AG04450 (cell line): Measurements from ENCODE around the gene SLC25A27. TPM values are rescaled to one million over a fixed set of nuclear protein-coding genes. Genes with fewer than 3 reads are reported as not detected.

Experiments used
- CTCF ChIA-PET: fragments of 300-600, 350-600 bp; formaldehyde crosslinking; extraction: SDS; loops from one replicate; lab custom pipeline; 2022; ENCODE audit warnings: antibody characterized with exemption, inconsistent platforms; lab: Charles Lee
- POLR2A ChIA-PET: fragments of 350-600 bp; formaldehyde crosslinking; extraction: SDS; loops from one replicate; lab custom pipeline; 2021; ENCODE audit warnings: antibody characterized with exemption, inconsistent platforms; lab: Yijun Ruan, JAX
- DNase-seq: peaks from one replicate; pipeline ENCODE4 v3.0.0-alpha.2; 2011; ENCODE audit warnings: low read depth, low spot score
- H3K27ac ChIP-seq: one replicate; pipeline ENCODE4 v1.5.1; 2012; ENCODE audit warnings: low read depth, low read length, control low read depth
- H3K27me3 ChIP-seq: one replicate; pipeline ENCODE4 v1.6.0; 2012; ENCODE audit warnings: low read length; ENCODE audit not compliant: control insufficient read depth, insufficient read depth
- H3K4me3 ChIP-seq: 2 replicates; pipeline ENCODE4 v1.5.1; 2011; ENCODE audit warnings: mild to moderate bottlenecking, low read depth, low read length, control low read depth
- H3K9me3 ChIP-seq: 2 replicates; pipeline ENCODE4 v1.5.1; 2012; ENCODE audit warnings: low read length; ENCODE audit not compliant: control insufficient read depth, insufficient read depth
- polyA plus RNA-seq: library from polyadenylated mRNA; depleted of rRNA; stranded (reverse); fragments of >200 nt; gene quantifications from 2 replicates; pipeline ENCODE4 v1.2.3, GENCODE V29; 2011
- TF ChIP-seq, protein P1 (sequence below): IDR thresholded peaks from 2 replicates; pipeline ENCODE4 v1.5.1; 2011; ENCODE audit warnings: low read depth, low read length, control low read depth, inconsistent platforms

SLC25A27 gene
- polyA plus RNA-seq, 1 experiment, result 0.25 TPM

DNA sequence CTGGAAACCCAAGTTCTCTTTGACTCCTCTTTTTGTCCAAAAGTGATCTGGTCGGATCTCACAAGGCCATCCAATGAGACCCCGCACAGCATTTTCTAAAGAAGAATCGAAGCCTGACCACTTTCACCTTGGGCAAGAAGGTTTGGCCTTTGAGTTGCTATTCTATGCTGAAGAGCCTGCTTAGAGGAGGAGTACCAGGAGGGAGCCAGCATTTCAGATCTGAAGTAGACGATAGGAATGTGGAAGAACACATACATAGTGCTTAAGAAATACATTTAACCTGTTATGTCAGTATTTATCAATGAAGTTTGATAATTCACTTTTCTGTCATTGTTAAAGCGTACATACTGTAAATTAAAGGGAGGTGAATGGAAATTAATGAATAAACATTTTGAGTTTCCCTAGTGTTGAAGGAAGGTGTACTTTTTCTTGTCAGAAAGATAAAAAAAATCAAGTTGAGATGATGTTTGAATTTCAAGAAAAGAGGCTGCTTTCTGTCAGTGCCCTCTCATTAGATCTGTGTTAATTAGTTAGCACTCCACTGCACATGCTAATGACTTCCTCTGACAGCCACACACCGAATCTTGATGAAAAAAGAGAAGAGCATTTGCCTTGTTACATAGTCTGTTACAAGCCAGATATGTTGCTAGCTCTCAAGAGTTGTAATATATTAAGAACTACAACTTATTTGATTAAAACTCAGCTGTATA lies 24.0 kb downstream of the SLC25A27 start:
- ChIA-PET POLR2A (no interaction called here), CTCF (interaction anchor here (1.2 kb wide), 1 partner anchor 22 kb away, joined by 3 read pairs; no protein-coding TSS in a partner anchor)
- TF ChIP-seq, protein P1, sequence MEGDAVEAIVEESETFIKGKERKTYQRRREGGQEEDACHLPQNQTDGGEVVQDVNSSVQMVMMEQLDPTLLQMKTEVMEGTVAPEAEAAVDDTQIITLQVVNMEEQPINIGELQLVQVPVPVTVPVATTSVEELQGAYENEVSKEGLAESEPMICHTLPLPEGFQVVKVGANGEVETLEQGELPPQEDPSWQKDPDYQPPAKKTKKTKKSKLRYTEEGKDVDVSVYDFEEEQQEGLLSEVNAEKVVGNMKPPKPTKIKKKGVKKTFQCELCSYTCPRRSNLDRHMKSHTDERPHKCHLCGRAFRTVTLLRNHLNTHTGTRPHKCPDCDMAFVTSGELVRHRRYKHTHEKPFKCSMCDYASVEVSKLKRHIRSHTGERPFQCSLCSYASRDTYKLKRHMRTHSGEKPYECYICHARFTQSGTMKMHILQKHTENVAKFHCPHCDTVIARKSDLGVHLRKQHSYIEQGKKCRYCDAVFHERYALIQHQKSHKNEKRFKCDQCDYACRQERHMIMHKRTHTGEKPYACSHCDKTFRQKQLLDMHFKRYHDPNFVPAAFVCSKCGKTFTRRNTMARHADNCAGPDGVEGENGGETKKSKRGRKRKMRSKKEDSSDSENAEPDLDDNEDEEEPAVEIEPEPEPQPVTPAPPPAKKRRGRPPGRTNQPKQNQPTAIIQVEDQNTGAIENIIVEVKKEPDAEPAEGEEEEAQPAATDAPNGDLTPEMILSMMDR, result no peak
- Histone ChIP-seq H3K27ac (no peak overlapping the region), H3K9me3 (no peaks in the 10 kb centered on the region), H3K4me3 (no peak overlapping the region), H3K27me3 (no peaks in the 10 kb centered on the region)
- no peak for DNase-seq

DNA sequence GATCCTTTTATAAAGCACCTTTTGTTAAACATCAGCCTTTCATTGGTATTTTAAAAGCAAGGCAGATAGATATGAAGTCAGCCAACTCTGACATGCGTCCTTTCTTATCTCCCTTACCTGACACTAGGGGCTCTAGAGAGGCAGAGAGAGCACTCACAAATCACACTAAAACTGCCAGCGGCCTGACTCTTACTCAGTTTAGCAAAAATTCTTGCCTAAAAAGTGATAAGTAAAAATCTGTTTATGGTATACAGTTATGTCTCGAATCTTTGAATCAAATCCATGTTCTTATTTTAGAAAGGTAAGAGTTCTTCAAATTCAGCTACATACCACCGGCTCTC lies 24.5 kb downstream of the SLC25A27 start:
- TF ChIP-seq, protein P1, result peak; percentile 31
- no peak for DNase-seq
- Histone ChIP-seq H3K27me3 (no peaks in the 10 kb centered on the region), H3K4me3 (no peak overlapping the region), H3K27ac (no peak overlapping the region), H3K9me3 (no peaks in the 10 kb centered on the region)
- ChIA-PET CTCF (interaction anchor here (0.8 to 1.2 kb wide), 2 partner anchors 9 to 22 kb away, joined by 3 to 5 read pairs; no protein-coding TSS in a partner anchor), POLR2A (no interaction called here)

DNA sequence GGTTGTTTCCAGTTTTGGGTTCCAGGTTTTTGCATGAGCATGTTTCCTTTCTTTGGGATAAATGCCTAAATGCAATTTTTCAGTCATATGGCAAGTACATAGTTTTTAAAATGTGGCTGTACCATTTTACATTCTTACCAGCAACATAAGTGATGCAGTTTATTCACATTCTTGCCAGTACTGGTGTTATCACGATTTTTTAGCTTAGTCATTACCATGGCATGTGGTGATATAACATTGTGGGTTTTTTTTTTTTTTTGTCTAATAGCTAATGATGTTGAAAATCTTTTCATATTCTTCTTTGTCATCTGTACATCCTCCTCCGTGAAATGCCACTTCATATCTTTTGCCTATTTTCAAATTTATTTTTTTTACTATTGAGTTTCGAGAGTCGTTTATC lies 32.0 kb downstream of the SLC25A27 start:
- TF ChIP-seq, protein P1, result no peak
- ChIA-PET CTCF (interaction anchor here (0.6 to 0.7 kb wide), 2 partner anchors 287 to 464 kb away, joined by 3 to 4 read pairs; no protein-coding TSS in a partner anchor), POLR2A (no interaction called here)
- Histone ChIP-seq H3K27ac (no peak overlapping the region), H3K9me3 (peaks cover 18% of the 10 kb centered on the region), H3K27me3 (no peaks in the 10 kb centered on the region), H3K4me3 (no peak overlapping the region)
- no peak for DNase-seq

DNA sequence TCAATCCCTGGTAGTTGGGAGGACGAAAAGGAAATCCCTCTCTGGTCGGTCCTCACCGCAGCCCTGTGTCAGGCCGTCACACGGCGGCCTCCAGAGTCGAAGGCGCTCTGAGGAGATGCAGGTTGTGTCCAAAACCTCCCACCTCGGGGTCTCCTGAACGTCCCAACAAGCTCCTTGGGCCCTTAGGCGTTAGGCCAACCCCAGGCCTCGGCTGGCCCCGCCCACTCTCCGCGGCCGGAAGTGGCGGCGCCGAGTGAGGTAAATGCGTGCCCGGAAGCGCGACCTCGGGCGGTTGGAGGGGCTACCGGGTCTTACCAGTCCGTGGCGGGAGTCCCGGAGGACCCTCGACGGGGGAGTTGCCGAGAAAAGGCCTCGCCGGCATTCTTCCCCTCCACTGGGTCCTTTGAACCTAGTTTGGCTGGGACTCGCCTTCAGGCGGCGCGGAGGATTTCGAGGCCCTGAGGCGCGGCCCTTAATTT lies 34.9 kb downstream of the SLC25A27 start, which contains the start of gene TDRD6:
Gene TDRD6 (plus strand): TSS at position 267 of the 479 bp plus-strand sequence. CDS start 244 bp downstream, outside the sequence.
- Histone ChIP-seq H3K9me3 (peaks cover 18% of the 10 kb centered on the region), H3K4me3 (no peak within 1 kb of the TSS), H3K27ac (no peak within 1 kb of the TSS), H3K27me3 (no peaks in the 10 kb centered on the region)
- ChIA-PET CTCF (no interaction called here), POLR2A (no interaction called here)
- no peak for DNase-seq
- TF ChIP-seq, protein P1, result no peak
